ENCODE results near the gene DCAF5.
"Not testable (repeated sequence)": the region's sequence is repeated elsewhere in the genome, so short reads cannot be mapped to it uniquely, and the experiment has no call there.

The DCAF5 gene

DNA sequence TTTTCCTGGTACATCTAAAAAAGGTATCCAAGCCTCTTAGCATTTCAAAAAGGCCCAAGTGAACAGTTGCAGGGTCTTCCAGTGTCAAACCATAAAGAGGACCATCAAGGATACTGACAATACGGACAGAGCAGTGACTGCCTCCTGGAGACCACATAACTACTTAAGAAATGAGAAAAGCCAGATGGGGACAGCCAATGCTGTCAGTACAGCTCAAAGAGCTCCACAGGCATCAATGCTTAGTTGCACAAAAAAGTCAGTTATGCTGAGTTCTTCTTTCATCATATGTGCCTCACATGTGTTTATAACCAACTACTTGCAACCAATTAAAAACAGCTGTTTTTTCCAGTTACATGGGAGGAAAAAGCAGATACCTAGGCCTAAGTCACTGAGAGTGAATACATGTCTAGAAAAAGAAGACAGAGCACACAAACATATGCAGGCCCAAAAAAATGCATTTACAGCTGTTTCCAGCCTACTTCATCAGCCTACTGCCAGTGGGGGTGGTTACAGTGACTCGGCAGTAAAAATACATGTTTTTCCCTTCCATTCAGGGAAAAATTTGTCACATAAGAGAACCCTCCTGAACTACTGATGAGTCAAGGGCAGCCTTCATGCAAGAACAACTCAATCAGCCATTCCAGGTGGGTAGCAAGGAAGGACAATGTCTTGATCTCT is 84.0 kb downstream of the DCAF5 start:
- no peak for DNase-seq

DNA sequence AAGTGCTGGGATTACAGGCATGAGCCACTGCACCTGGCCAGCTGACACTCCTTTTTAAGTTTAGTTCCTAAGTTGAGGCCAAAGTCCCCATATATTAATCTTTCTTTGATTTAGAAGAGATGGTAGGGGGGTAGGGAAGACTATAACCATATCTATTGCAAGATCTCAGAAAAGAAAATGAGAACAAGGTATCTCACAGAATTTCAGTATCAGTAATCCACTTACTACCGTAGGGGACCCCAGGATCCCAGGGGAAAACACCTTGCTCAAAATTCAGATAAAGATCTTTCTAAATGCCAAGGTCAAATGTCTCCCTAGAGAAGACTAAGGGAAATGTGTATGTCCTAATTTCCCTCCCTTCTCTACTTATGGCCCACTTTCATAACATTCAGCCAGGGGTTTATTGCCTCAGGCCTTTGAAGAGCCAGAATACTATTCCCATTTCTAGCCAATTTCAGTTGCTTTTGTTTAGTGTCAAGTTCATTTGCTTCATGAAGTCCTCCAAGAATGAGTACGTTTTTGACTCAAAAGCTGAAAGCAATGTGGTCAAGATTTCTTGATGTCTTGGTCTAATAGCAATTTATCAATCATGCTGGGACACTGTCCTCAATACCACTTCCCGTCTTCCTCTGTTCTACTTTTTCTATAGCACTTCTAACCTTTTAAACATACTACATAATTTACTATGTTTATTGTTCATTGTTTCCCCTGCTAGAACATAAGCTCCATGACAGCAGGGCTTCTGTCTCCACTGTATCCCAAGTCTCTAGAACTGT is 86.3 kb downstream of the DCAF5 start:
- DNase-seq = no peak

- DNase-seq = not testable (repeated sequence)
These were observed 87.0 kb downstream of the DCAF5 start for GRCh38 chr14:69065934-69066333.

GRCh38 chr14:69064596-69064995 is 88.3 kb downstream of the DCAF5 start:
- DNase-seq = no peak

GRCh38 chr14:69059658-69060623 is 93.0 kb downstream of the DCAF5 start:
- DNase-seq = no peak

- no peak for DNase-seq
These were observed 96.7 kb downstream of the DCAF5 start for GRCh38 chr14:69055999-69056788.

DNA sequence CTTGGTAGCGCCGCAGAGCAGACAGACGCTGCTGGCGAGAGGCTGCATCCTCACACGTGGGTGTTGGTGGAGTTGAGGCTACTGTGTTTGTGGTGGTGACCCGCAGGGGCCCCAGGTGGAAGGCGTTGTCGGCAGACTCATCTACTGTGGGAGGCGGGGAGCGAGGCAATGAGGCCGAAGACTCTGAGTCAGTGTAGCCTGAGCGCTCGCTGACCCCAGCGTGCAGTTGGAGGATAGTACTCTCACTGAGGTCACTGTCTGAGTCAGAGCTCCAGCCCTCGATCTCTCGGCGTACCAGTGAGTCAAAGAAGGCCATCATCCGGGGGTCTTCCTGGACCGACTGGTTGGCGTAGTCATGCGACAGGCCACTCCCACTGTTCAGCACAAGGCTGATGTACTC is 97.8 kb downstream of the DCAF5 start:
- no peak for DNase-seq

DNA sequence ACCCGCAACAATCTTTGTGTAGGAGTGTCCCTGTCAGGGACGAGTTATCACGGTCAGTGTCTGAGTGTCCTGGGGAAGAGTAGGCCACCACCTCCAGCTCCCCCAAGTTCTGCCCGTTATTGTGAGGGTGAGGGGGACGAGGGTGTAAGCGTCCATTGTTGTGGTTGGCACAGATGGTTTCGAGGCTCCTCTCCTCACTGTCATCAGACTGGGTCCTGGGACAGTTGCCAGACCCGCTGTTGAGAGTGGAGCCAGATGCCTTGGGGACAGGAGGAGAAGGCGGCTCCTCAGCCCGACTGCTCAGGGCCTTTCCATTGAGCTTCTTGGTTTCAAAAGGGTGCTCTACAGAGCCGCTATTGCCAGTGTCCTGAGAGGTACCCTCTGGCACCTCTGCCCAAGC is 98.9 kb downstream of the DCAF5 start:
- DNase-seq = no peak

DNA sequence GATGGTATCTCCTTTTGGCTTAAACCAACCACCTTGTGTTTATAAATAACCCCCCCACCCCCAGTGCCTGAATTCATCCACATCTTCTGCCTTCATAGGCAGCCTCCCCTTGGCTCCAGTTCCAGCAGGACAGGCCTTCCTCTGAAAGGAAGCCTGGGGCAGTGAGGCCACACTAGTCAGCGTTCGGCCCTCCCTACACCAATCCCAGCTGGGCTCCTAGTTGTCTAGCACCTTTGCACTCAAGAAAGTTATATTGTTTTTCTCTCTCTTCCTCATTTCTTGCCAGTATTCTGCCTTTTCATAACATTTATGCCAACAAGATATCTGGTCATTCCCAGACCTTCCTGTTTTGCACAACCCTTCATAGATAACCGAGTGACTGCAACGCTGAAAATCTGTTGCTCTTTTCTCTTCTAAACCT is 100.7 kb downstream of the DCAF5 start:
- DNase-seq = no peak

GRCh38 chr14:69050240-69051184 is 102.4 kb downstream of the DCAF5 start:
- DNase-seq = no peak

DNA sequence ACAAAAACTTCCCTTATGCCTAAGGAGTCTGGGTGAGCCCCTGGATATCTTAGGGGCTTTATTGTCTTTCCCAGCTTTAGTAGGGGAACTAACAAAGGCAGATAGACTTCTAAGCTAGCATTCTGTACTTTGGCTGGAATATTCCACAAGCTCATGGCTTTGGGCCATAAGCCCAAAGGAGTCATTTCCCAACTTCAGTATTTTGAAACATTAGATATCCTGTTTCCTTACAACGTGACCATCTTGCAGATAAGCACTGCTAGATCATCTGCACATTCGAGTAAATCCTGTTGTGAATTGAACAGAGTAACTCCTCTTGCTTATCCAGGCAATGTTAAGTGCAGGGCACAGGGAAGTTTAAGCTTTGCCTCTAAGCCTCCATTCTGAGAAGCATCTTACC is 103.2 kb downstream of the DCAF5 start:
- no peak for DNase-seq

GRCh38 chr14:69048456-69048855 is 104.5 kb downstream of the DCAF5 start:
- DNase-seq = peak; percentile 84

DNA sequence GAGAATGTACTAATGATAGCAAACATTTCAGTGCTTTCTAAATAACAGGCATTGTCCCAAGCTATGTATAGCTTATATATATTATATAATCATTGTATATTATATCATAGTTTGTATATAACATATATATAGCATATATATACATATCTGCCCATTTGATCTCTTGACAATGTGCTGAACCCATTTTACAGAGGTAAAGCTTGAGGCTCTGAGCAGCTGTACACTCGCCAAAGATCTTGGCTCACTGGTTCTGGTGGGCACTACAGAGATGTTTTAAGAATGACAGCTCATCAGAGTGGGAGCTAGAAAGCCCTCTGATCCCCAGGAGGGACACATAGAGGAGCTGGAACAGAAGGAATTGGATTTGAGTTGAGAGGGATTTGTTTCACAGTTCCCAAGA is 105.7 kb downstream of the DCAF5 start:
- no peak for DNase-seq

- DNase-seq = no peak
These were observed 106.5 kb downstream of the DCAF5 start for GRCh38 chr14:69046476-69046860.

- DNase-seq = no peak
These were observed 107.0 kb downstream of the DCAF5 start for GRCh38 chr14:69045857-69046475.

GRCh38 chr14:69044965-69045555 is 107.9 kb downstream of the DCAF5 start:
- DNase-seq = no peak

DNA sequence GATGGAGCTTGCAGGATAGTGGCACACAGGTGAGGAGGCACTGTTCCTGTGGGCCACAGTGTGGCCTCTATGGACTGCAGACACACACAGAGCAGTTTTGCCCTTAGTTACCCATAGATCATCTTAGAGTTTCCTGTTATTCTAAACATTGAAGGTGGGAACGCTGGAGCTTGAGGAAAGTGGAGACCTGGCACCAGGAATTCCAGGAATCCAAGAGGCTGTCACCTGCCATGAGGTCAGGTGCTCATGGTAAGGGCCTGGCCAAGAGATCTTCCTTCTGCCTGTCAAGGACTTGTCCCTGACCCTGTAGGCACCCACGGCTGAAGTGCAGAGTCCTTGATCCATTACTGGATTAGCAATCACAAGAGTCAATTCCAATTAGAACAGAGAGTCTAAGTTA is 108.6 kb downstream of the DCAF5 start:
- no peak for DNase-seq

DNA sequence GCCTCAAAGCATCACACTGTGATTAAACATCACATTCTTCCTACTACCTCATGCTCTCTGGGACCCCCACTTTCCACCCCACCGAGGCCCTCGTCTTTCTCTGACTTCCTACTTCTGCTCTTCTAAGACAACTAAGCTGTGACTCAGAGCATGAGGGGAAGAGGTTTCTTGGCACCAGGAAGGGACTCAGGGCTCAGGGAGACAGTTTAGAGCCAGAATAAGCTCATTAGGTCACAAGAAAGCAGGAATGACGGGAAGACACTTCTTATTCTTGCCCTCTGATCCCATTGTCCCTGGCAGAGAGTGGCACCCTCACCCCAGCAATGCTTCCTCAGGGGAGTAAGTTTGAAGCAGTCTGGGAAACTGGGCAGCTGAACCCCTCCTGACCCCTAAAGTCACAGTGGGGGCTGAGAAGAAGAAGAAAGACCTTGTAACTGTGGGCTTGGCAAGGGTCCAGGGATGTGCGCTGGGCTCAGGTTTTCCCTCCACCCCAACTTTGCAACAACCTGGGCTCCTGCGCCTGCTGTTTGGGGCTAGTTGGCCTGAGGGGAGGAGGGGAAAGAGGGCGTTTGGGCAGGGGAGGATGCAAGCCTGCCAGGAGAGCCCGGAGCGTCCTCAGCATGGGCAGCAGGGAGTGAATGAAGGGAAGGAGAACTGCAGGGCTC is 109.2 kb downstream of the DCAF5 start:
- no peak for DNase-seq

DNA sequence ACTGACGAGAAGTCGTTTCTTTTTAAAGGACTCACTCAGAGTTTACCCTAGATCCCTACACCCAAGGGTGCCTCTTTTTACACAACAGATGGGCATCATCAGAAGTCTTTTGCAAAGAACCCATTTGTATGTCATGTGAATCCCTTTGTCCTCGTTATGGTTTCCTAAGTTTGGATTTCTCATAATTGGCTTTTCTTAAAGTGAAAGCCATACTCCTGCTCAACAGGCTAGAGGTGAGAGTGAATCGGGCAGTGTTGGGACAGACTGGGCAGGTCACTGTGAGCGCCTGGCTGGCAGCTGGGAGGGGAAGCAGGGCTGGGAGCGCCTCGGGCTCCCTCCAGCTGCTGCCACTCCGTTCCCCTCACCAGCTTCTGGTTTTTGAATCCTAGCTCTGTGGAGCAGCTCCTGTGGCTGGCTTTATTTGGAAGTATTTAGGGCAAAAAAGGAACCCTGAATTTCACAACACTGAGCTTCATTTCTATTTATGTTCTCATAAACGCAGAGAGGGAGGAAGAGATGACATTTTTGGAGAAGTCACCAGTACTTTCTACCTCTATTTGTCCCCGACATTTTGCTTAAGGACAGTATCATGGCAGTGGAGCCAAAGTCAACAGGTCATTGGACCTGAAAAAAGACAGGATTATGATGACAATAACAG is 110.0 kb downstream of the DCAF5 start:
- no peak for DNase-seq

All from NCI-H345 (cell line).